ENCODE measurements around the gene CS.
"Not testable (repeated sequence)": the region's sequence is repeated elsewhere in the genome, so short reads cannot be mapped to it uniquely, and the experiment has no call there.

The CS gene

GRCh38 chr12:56321027-56321426 is 20.9 kb upstream of the CS start:
- DNase-seq (ENCODE audit: low read depth): peak; percentile 42

- DNase-seq (ENCODE audit: low read depth): no peak
Measured at GRCh38 chr12:56317675-56318074, 17.5 kb upstream of the CS start.

DNA sequence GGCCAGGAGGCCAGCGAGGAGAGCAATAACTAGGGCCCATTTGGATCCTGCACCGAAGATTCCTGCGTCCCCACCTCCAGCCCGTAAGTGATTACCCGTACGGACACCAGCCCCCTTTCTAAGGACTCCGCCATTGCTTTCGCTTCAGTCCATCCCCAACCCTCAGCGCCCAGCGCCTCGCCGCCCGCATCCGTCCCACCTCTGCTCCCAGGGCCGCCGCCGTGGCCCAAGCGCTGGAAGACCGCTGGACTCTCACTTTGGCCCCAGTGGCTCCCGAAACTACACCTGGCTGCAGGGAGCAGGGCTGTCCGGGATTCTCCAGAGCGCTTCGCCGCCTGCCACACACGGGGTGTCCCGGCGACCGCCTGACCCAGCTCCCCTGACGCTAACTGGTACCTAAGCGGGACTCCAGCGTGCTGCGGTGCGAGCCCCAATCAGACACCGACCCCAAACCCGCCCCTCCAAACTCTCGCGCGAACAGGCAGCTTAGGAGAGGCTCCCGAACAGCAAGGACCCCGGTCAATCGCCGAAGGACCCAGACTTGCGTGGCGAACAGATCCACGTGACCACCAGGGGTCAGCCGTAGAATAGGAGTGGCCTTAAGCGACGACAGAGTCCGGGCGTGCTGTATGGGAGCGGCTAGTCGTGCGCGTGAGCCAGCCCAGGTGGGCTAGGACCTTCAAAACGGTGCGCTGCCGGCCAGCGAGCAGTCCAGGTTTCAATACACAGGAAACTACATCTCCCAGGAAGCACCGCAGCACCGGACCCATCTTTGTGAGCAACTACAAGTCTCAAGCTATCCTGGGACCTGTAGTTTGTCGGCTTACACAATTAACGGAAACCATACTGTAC is 15.7 kb upstream of the CS start, which contains the start of gene CNPY2:
CNPY2 (minus strand) TSS at position 367 of the 852 bp plus-strand sequence. CDS start 771 bp downstream, outside the sequence.
- peak; percentile 98 for DNase-seq (ENCODE audit: low read depth)

DNA sequence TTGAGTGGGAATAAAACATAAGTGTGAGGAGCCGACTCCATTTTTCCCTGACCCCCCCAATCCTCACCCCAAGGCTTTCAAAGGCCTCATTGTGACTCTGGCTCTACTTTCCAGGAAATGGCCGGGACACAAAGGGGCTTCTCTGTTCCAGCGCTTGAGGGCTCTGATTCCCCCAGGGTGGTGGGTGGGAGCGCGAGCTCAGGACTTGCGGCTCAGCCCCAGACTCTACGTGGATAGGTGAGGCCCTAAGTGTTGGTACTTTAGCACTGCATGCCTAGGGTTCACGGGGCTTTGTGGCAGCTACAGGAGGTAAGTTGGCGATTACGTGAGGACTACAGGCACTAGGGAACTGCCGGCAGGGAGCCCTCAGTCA is 15.1 kb upstream of the CS start:
- peak; percentile 16 for DNase-seq (ENCODE audit: low read depth)

GRCh38 chr12:56311003-56311402 is 10.9 kb upstream of the CS start:
- no peak for DNase-seq (ENCODE audit: low read depth)

GRCh38 chr12:56308714-56309113 is 8.6 kb upstream of the CS start:
- DNase-seq (ENCODE audit: low read depth): no peak

DNA sequence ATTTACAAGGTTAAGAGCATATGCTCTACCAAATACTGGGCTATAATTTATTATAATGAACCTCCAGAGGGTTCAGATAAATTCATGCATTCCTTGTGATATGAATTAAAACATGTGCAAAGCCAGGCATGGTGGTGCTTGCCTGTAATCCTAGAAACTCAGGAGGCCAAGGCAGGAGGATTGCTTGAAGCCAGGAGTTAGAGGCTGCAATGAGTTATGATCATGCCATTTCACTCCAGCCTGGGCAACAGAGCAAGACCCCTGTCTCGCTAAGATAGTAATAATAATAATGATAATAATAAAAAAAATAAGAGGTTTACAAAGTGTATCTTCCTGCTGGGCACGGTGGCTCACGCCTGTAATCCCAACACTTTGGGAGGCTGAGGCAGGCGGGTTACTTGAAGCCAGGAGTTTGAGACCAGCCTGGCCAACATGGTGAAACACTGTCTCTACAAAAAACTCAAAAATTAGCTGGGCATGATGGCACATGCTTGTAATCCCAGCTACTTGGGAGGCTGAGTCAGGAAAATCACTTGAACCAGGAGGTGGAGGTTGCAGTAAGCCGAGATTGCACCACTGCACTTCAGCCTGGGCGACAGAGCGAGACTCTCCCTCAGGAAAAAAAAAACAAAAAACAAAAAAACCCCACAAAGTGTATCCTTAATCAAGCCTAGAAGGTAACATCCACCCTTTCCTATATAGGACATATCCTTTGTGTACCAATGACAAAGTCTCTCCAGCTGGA is 7.3 kb upstream of the CS start:
- no peak for DNase-seq (ENCODE audit: low read depth)

- no peak for DNase-seq (ENCODE audit: low read depth)
Measured at GRCh38 chr12:56304872-56305590, 4.9 kb upstream of the CS start.

DNA sequence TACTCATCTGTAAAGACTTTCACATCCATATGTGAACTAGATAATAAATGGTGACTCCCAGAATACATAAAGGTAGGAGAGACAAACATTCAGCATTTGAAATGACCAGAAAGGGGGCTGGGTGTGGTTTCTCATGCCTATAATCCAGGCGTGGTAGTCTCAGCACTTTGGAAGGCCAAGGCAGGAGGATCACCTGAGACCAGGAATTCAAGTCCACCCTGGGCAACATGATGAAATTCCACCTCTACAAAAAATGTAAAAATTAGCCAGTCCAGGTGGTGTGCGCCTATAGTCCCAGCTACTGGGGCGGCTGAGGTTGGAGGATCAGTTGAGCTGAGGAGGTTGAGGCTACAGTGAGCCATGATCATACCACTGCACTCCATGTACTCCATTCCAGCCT is 4.1 kb upstream of the CS start:
- DNase-seq (ENCODE audit: low read depth): no peak

DNA sequence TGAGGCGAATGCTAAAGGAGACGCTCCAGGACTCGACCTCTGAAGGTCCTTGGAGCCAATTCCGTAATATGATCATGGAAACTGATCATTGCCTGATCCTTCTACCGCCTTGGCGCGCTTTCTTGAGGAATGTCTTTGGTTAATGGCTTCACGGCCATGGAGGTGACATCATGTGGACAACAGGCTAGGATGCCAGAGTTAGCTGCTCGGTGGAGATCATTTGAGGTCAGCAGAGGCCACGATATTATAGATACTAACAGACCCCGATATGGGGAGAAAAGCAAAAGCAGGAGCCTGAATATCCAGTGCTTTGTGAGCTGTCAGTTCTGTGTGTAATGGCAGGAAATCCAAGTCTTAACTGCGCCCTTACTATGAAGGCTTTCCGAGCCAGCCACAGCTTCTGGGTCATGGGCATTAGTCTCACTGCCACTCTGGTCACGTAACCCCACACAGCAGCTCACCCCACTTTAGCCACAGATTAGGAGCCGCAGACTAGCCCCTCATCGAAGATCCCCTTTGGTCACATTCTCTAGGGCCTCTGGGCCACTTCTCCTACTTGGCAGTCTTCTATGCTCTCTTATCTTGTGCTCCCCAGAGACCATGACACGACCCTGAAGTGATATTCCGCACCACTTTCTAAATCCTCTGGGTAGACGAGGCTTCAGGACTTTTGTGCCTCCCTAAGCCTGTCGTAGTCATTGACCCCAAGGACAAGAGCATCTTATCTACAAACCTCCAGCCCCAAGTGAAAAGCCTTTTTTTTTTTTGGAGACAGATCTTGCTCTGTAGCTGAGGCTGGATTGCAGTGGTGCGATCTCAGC is 724 bp upstream of the CS start:
- no peak for DNase-seq (ENCODE audit: low read depth)

DNA sequence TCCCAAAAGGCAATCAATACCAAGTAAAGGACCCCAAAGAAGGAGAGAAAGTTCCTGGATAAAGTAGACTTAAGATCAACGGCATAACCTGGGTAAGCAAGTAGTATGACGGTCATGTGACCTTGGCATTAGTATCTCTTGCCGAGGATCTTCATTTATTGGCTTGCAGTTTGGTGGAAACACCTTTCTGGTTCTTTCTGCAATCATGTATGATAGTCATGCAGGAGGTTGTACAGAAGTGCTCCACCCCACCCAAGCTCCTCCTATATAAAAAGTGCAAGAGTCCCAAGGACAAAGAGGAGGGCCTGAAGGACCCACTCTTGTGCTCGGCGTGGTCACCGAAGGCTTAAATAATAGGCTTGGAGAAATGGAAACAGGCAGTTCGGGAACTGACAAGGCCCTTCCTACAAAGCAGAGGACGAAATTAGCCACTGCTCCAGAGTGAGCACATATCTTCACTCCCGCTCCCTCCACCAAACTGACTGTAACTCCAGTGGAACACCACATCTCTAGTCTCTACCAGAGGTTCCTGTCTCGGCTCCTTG is 750 bp downstream of the CS start:
- no peak for DNase-seq (ENCODE audit: low read depth)

DNA sequence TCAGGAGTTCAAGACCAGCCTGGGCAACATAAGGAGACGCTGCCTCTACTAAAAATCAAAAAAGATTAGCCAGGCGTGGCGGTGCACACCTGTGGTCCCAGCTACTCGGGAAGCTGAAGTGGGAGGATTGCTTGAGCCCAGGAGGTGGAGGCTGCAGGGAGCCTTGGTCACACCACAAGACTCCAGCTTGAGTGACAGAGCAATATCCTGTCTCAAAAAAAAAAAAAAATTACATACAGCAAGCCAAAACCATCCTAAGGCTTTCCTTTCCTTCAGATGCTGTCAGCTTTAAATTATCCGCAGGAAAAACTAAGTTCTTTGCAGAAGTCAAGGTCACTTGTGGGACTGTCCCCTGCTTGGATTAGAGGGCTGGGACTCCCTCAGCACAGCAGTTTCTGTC is 1.3 kb downstream of the CS start:
- DNase-seq (ENCODE audit: low read depth): no peak

- no peak for DNase-seq (ENCODE audit: low read depth)
Measured at GRCh38 chr12:56297400-56297799, 2.7 kb downstream of the CS start.

GRCh38 chr12:56296295-56296694 is 3.8 kb downstream of the CS start:
- no peak for DNase-seq (ENCODE audit: low read depth)

GRCh38 chr12:56293795-56294194 is 6.3 kb downstream of the CS start:
- no peak for DNase-seq (ENCODE audit: low read depth)

DNA sequence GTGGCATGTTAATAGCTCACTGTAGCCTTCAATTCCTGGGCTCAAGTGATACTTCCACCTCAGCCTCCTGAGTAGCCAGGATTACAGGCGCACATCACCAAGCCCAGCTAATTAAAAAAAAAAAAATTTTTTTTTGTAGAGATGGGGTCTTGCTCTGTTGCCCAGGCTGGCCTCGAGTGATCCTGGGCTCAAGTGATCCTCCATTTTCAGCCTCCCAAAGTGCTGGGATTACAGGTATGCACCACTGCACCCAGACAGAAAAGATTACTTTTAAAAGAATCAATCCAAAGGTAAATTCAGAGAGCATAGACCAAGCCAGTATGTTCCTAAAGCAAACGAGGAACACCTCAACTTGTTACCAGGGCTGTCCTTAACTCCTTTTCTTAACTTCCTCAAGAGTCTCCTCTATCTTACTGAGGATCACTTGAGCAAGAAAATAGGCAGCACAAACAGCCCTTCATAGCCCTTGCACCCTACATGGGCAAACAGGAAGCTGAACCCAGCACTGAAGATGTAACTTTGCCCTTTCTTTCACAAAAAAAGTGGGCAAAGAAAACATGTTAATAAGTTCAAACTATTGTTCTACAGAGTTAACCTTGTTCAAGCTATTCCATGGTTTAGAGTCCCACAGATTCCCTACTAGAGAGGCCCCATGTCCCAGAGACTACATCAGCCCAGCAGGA is 11.3 kb downstream of the CS start:
- DNase-seq (ENCODE audit: low read depth): no peak

- DNase-seq (ENCODE audit: low read depth): no peak
Measured at GRCh38 chr12:56286044-56286830, 13.9 kb downstream of the CS start.

- not testable (repeated sequence) for DNase-seq (ENCODE audit: low read depth)
Measured at GRCh38 chr12:56284263-56284662, 15.9 kb downstream of the CS start.

DNA sequence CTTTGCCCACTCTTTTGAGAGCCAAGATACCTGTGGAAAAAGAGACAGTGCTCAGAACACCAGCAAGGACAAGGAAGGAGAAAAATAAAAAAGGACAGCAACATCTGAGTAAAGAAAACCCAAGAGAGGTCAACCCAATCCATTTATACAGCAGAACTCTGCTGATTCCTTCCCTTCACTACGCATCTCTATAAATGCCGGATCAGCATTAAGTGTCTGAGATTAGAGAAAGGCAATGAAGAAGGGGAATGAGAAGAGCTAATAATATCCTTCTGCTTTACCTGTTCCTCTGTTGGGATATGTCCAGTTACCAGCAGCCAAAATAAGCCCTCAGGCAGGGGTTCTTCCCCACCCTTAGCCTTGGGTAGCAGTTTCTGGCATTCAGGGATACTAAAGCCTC is 17.6 kb downstream of the CS start:
- DNase-seq (ENCODE audit: low read depth): no peak

DNA sequence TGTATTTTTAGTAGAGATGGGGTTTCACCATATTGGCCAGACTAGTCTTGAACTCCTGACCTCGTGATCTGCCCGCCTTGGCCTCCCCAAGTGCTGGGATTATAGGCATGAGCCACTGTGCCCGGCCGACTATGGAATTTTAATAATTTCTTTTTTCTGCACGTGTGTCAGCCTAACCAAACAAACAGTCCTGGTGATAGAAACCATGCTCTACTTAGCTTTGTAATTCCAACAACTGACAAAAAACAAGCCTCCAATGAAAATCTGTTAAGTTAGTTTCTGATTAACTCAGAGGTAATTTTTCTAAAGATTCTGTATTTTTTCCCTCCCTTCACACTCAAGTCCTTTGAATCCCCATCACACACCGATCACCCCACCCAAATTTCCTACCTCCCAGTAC is 18.1 kb downstream of the CS start:
- no peak for DNase-seq (ENCODE audit: low read depth)

All from EH (cell line).